Neural crest cell (in vitro differentiated cells): ENCODE data around the gene HEBP1. TPM values are rescaled to one million over a fixed set of nuclear protein-coding genes. Genes with fewer than 3 reads are reported as not detected.
"Not testable (repeated sequence)": the region's sequence is repeated elsewhere in the genome, so short reads cannot be mapped to it uniquely, and the experiment has no call there.

Experiments used
- DNase-seq: peaks from one replicate; pipeline ENCODE4 v3.0.0; 2021; ENCODE audit warnings: low read depth, mixed read lengths, low spot score
- H3K27ac Mint-ChIP-seq: one replicate; pipeline ENCODE4 v1.8.0; 2021; ENCODE audit warnings: mild to moderate bottlenecking, mixed read lengths; ENCODE audit not compliant: unreplicated experiment
- H3K27me3 Mint-ChIP-seq: 2 replicates; pipeline ENCODE4 v1.8.0; 2021; ENCODE audit warnings: low read depth, mild to moderate bottlenecking, mixed read lengths
- H3K36me3 Mint-ChIP-seq: 2 replicates; pipeline ENCODE4 v1.8.0; 2021; ENCODE audit warnings: low read depth, mild to moderate bottlenecking, mixed read lengths
- H3K4me1 Mint-ChIP-seq: 2 replicates; pipeline ENCODE4 v1.8.0; 2021; ENCODE audit warnings: mixed read lengths
- H3K4me3 Mint-ChIP-seq: one replicate; pipeline ENCODE4 v1.8.0; 2021; ENCODE audit warnings: mild to moderate bottlenecking, mixed read lengths
- H3K9me3 Mint-ChIP-seq: 2 replicates; pipeline ENCODE4 v1.8.0; 2021; ENCODE audit warnings: mixed read lengths
- CTCF ChIP-seq: fragments of 200-600 bp; sonication (generic); conservative IDR thresholded peaks from 2 replicates; pipeline ENCODE4 v1.5.0; 2021; ENCODE audit warnings: antibody characterized with exemption, mild to moderate bottlenecking
- total RNA-seq: library from RNA; stranded (reverse); gene quantifications from 2 replicates; pipeline ENCODE4 v1.2.1, GENCODE V29; 2021

Gene HEBP1
- total RNA-seq, 1 donor from 2014 or later = 23.6 TPM

- H3K4me3 Mint-ChIP-seq = no peak overlapping the region
- TF ChIP-seq CTCF = no peak
- no peak overlapping the region for H3K27ac Mint-ChIP-seq
- H3K36me3 Mint-ChIP-seq = no peaks in the 10 kb centered on the region
- H3K27me3 Mint-ChIP-seq = peaks cover 8% of the 10 kb centered on the region
- DNase-seq = no peak
- H3K4me1 Mint-ChIP-seq = no peaks in the 10 kb centered on the region
- H3K9me3 Mint-ChIP-seq = no peaks in the 10 kb centered on the region
Observed at GRCh38 chr12:13036881-13037280, 36.8 kb upstream of the HEBP1 start.

DNA sequence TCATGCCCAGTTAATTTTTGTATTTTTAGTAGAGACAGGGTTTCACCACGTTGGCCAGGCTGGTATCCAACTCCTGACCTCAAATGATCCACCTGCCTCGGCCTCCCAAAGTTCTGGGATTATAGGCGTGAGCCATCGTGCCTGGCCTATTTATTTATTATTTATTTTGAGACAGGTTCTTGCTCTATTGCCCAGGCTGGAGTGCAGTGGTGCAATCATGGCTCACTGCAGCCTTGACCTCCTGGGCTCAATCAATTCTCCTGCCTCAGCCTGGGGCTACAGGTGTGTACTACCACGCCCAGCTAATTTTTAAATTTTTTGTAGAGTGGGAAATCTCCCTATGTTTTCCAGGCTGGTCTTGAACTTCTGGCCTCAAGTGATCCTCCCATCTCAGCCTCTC lies 35.3 kb upstream of the HEBP1 start:
- H3K4me3 Mint-ChIP-seq, H3K36me3 Mint-ChIP-seq, H3K27me3 Mint-ChIP-seq, H3K9me3 Mint-ChIP-seq, DNase-seq, H3K27ac Mint-ChIP-seq, H3K4me1 Mint-ChIP-seq: not testable (repeated sequence)

DNA sequence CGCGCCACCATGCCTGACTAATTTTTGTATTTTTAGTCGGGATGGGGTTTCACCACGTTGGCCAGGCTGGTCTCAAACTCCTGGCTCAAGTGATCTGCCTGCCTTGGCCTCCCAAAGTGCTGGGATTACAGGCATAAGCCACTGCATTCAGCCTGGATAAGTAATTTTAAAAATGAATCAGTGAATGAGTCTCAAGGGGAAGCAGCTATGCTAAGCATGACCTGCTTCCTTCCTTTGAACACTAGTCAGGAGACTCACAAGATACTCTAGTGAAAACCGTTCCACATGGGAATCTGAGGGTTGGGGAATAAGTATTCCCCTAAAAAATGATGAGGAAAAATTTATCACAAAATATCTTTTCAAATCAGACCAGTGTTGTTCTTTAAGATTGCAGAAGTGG lies 33.4 kb upstream of the HEBP1 start:
- H3K4me3 Mint-ChIP-seq = no peak overlapping the region
- H3K4me1 Mint-ChIP-seq = no peaks in the 10 kb centered on the region
- H3K36me3 Mint-ChIP-seq = no peaks in the 10 kb centered on the region
- no peak for TF ChIP-seq CTCF
- no peaks in the 10 kb centered on the region for H3K9me3 Mint-ChIP-seq
- no peak for DNase-seq
- H3K27me3 Mint-ChIP-seq = no peaks in the 10 kb centered on the region
- no peak overlapping the region for H3K27ac Mint-ChIP-seq

DNA sequence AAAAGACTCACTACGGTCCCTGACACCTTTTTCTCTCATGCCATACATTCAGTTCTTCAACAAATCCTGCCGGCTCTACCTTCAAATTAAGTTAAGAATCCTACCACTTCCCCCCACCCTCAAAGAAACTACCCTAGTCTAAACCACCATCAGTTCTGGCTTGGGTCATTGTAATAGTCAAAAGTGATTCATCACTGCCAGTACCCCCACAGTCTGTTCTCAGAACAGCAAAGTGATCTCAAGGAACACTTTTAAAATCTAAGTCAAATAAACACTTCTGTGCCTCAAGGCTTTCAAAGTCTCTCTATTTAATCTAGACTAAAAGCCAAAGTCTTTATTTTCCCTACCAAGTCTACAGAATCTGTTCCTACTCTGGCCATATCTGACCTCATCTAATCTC lies 32.1 kb upstream of the HEBP1 start:
- Mint-ChIP-seq H3K4me1 (no peaks in the 10 kb centered on the region), H3K9me3 (no peaks in the 10 kb centered on the region), H3K36me3 (no peaks in the 10 kb centered on the region), H3K27me3 (no peaks in the 10 kb centered on the region), H3K27ac (no peak overlapping the region), H3K4me3 (no peak overlapping the region)
- TF ChIP-seq CTCF = no peak
- no peak for DNase-seq

DNA sequence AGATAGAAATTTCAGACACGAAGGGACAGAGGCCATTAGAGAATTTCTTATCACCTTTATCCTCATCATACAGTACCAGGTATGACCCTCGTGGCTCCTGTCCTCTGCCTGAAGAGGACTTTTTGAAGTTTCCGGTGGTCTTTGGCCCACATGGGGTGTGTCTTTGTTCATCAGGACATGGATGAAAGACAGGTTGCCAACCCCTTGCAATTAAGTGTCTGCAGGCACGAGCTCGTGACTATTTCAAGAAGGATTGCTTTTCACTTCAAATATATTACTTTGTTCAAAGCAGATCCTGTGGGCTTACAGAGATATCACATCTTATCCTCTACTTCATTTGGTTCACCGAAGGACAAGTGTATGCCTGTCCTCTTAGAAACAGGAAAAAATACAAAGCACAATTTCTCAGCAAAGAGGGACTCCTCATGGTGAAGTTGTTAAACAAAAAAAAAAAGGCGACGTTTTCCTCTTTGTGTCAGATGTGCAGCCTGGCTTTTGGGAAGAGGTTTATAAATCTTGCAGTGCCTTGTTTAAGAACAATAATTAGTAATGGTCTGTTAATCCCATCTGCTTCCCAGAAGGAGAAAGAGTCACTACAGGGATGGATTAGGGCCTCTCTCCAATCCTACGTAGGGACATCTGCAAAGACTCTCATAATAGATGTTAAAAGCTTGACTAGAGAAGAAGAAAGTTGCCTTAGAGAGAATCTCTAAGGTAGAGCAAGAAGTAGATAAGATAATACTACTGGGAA lies 30.7 kb upstream of the HEBP1 start:
- H3K4me3 Mint-ChIP-seq = no peak overlapping the region
- no peaks in the 10 kb centered on the region for H3K4me1 Mint-ChIP-seq
- no peak for TF ChIP-seq CTCF
- no peak for DNase-seq
- no peaks in the 10 kb centered on the region for H3K36me3 Mint-ChIP-seq
- H3K27ac Mint-ChIP-seq = no peak overlapping the region
- no peaks in the 10 kb centered on the region for H3K9me3 Mint-ChIP-seq
- H3K27me3 Mint-ChIP-seq = no peaks in the 10 kb centered on the region

DNA sequence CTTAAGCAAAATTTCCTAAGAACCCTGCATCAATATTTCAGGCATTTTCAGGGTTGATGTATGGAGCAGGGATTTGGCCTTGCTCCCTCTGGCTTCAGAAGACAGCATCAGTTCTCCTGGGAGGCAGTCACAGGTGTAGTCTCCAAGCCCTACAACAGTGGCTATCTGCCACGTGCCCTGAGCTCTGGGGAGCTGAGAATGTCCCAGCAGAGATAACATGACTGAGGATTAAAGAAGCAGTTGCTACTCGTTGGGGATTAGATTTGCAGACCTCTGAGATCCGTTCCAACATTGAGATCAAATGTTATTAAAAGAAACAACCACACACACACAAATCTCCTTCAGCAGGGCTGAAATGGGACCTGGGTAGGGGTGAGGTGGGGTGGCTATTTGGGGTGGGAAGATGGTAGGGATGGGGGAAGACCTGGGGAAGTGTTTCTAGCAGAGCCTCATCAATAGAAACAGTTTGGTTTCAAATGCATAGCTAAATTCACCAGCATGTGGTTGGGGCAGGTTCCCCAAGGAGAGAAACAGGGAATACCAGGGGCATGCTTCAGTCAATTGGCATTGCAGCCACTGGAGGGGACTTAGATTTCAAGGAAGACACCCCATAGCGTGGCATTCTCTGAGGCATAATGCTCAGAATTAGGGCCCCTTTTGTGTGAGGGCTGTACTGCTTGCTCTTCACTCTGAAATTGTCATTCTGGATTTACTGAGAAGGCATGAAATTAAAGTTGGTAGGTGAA lies 28.9 kb upstream of the HEBP1 start:
- no peak for DNase-seq
- H3K27ac Mint-ChIP-seq = no peak overlapping the region
- H3K4me1 Mint-ChIP-seq = no peaks in the 10 kb centered on the region
- TF ChIP-seq CTCF = no peak
- no peaks in the 10 kb centered on the region for H3K9me3 Mint-ChIP-seq
- no peaks in the 10 kb centered on the region for H3K27me3 Mint-ChIP-seq
- H3K36me3 Mint-ChIP-seq = no peaks in the 10 kb centered on the region
- no peak overlapping the region for H3K4me3 Mint-ChIP-seq
